Left kidney (tissue), 2 donors: ENCODE data around the gene ZER1. TPM values are rescaled to one million over a fixed set of nuclear protein-coding genes. Genes with fewer than 3 reads are reported as not detected.
"Not testable (repeated sequence)": the region's sequence is repeated elsewhere in the genome, so short reads cannot be mapped to it uniquely, and the experiment has no call there.

Source experiments
- DNase-seq: peaks from one replicate; pipeline ENCODE4 v3.0.0-alpha.2; 2013
- polyA plus RNA-seq: library from polyadenylated mRNA; unstranded; fragments of 120-200 nt; gene quantifications from one replicate; pipeline ENCODE4 v1.2.1, GENCODE V29; 2013; ENCODE audit not compliant: insufficient read length

Gene ZER1
- polyA plus RNA-seq, 1 donor, result 31.3 TPM

GRCh38 chr9:128694344-128694743, 77.4 kb downstream of the ZER1 start:
- DNase-seq, result no peak

GRCh38 chr9:128693738-128694137, 78.0 kb downstream of the ZER1 start:
- not testable (repeated sequence) for DNase-seq

- DNase-seq, result no peak
Measured at GRCh38 chr9:128690684-128691034, 81.1 kb downstream of the ZER1 start.

DNA sequence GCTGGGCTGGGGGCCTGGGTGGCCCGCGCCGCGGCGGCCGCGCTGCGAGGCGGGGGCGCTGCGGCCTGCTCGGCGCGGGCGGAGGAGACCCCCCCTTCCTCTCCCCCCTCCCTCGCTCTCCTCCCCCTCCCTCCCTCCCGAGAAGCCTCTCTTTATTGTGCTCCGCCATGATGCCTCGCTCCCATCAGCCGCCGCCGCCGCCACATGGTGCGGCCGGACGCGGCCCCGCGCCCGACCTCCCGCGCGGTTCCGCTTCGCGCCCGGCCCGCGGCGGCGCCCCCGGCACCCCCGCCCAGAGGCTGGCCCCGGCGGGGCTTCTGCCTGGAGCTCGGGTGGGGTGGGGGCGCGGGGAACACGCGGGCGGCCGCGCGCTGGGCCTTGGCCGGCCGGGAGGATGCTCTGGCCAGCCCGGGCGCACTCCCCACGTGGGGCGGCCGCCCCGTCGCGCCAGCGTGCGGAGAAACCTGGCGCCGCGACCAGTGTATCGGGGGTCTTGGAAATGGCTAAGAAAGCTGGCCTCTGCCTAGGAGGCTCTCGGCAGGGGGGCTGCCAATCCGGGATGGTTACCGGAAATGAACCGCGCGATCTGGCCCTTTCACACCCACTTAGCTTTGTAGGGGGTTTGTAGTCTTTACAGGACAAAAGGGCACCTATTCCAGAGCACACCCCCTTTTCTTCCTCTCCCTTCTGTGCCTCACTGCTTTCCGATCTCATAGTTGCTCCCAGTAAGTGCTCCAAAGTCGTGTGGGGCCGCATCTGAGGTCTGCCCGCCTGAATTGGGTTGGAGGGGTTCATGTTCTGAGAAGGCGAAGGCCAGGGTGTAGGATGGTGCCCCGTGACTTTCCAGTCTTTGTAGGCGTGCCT, 81.7 kb downstream of the ZER1 start:
- DNase-seq, result peak; percentile 46

- peak; percentile 29 for DNase-seq
Measured at GRCh38 chr9:128689293-128689774, 82.4 kb downstream of the ZER1 start.

DNA sequence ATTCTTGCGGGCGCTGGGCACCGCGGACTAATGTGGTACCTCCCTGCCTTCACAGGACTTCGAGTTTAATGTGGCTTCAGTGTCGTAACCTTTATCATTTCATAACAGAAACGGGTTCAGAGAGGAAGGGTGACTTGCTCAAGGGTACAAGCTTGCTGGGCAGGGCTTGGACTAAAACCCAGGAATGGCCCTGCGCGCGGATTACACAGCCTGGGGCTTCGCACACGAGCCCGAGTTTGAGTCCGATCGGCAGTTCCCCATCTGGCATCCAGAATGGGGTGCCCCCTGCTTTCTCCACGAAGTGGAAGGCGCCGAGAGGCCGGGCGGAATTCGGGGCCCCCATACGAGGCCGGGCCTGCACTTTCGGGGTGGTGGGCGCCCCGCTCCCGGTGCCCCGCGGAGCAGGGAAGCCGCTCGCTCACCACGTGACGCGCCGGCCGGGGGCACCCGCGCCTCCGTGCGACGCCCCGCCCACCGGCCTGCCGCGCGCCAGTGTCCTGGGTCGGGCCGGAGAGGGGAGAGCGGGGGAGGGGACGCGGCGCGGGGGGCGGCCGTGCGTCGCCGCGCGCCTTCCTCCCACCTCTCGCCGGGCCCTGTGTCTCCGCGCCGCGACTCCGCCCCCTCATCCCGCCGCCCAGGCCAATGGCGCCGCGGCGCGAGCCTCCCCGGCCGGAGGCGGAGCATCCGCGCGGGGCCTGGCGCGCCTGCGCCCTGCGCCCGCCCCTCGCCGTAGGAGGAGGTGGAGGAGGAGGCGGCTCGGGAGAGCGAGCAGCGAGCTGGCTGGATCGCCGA, 83.0 kb downstream of the ZER1 start, which contains the start of gene SET:
Gene SET (plus strand): TSS at position 722 of the 792 bp plus-strand sequence. CDS start 361 bp downstream, outside the sequence.
- DNase-seq, result peak; percentile 94

DNA sequence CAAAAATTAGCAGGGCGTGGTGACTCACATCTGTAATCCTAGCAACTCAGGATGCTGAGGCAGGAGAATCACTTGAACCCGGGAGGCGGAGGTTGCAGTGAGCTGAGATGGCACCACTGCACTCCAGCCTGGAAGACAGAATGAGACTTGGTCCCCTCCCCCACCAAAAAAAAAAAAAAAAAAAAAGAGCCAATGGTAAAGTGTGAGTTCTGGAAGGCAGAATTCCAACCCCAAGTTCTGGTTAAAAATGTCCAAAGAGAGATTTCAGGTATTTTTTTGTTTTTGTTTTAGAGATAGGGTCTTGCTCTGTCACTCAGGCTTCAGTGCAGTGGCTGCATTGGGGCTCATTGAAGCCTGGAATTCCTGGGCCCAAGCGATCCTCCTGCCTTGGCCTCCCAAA, 84.3 kb downstream of the ZER1 start:
- no peak for DNase-seq

DNA sequence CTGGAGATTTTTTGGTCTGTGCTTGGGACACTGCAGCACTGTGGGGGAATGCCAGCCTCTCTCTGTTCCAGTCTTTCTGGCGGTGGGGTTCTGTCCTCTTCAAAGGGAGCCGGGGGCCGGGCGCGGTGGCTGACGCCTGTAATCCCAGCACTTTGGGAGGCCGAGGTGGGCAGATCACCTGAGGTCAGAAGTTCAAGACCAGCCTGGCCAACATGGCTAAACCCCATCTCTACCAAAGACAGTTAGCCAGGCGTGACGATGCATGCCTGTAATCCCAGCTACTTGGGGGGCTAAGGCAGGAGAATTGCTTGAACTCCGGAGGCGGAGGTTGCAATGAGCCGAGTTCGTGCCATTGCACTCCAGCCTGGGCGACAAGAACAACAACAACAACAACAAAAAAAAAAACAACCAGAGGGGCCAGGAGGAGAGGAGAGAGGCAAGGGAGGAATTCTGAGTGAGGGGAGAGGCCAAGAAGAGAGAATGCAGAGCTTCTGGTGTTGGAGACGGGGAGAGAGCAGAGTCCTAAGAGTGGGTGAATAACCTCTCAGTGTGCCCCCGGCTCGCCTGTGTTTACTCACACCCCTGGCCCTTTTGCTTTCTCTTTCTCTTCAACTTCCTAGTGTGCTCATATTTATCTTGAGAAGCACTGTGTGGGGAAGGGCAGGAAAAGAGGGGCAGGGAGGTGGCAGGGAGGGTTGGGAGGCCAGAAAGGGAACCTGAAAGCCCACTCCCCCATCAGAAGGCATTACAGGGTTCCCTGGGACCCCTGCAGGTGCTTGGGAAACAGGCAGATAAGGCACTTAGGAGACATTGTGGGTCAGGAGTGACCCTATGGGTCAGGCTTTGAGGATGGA, 85.9 kb downstream of the ZER1 start:
- DNase-seq, result peak; percentile 7

GRCh38 chr9:128684325-128685199, 87.2 kb downstream of the ZER1 start:
- DNase-seq, result peak; percentile 68

DNA sequence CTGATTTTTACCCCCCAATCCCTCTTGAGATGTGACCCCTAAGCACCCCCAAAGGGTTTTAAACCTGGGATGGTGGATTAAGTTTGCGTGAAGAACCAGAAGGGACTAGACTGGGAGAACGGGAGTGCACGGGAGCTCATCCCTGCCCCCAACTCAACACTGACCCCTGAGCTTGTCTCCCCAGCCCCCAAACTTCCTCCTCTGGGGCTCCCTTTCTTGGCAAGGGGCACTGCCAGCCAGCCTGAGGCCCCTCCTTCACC, 87.7 kb downstream of the ZER1 start:
- DNase-seq, result peak; percentile 15

GRCh38 chr9:128683340-128684064, 88.2 kb downstream of the ZER1 start:
- DNase-seq, result peak; percentile 58

Other genes starting within 250 kb of the ZER1 start
- gene SPTAN1, start 219.3 kb downstream of the ZER1 start, polyA plus RNA-seq, result 407 TPM
- 55.2 TPM for gene DYNC2I2, start 115.1 kb downstream of the ZER1 start, polyA plus RNA-seq
- 720 TPM for gene SET, start 82.7 kb downstream of the ZER1 start, polyA plus RNA-seq
- gene PKN3, start 69.4 kb downstream of the ZER1 start, polyA plus RNA-seq, result 13.4 TPM
- gene ZDHHC12, start 47.8 kb downstream of the ZER1 start, polyA plus RNA-seq, result 12.5 TPM
- gene TBC1D13, start 15.3 kb upstream of the ZER1 start, polyA plus RNA-seq, result 39.5 TPM
- gene ENDOG, start 46.6 kb upstream of the ZER1 start, polyA plus RNA-seq, result 6.7 TPM
- gene SPOUT1, start 57.9 kb upstream of the ZER1 start, polyA plus RNA-seq, result 35.3 TPM
- 23.0 TPM for gene KYAT1, start 110.0 kb upstream of the ZER1 start, polyA plus RNA-seq
- 24.2 TPM for gene LRRC8A, start 110.2 kb upstream of the ZER1 start, polyA plus RNA-seq
- 63.9 TPM for gene PHYHD1, start 149.1 kb upstream of the ZER1 start, polyA plus RNA-seq
- gene DOLK, start 175.7 kb upstream of the ZER1 start, polyA plus RNA-seq, result 14.4 TPM
- gene NUP188, start 175.8 kb upstream of the ZER1 start, polyA plus RNA-seq, result 53.9 TPM